ENCODE data around the gene USP7.
"Not testable (repeated sequence)": the region's sequence is repeated elsewhere in the genome, so short reads cannot be mapped to it uniquely, and the experiment has no call there.

The USP7 gene

DNA sequence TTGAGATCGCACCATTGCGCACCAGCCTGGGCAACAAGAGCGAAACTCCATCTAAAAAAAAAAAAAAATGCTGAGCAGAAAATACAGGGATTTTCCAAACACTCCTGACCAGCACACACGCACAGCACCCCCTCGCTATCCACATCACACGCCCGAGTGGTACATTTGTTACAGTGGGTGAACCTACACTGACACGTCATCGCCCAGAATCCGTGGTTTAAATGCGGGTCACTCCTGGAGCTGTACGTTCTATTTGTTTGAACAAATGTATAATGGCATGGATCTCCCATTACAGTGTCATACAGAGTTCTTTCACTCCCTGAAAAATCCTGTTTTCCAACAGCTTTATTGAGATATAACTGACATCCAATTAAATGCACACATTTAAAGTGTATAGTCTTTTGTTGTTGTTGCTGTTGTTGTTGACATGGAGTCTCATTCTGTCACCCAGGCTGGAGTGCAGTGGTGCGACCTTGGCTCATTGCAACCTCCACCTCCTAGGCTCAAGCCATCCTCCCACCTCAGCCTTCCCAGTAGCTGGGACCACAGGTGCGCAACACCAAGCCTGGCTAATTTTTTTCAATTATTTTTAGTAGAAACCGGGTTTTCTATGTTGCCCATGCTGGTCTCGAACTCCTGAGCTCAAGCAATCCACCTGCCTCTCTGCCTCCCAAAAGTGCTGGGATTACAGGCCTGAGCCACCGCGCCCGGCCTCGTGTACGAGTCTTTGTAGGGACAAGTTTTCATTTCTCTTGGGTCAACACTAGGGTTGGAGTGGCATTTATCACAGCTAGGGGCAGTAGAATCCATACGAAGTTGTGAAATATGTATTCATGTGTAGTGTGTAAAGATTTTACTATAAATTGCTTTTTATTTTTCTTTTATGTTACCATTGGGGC lies 90.5 kb downstream of the USP7 start:
- no peak for DNase-seq

DNA sequence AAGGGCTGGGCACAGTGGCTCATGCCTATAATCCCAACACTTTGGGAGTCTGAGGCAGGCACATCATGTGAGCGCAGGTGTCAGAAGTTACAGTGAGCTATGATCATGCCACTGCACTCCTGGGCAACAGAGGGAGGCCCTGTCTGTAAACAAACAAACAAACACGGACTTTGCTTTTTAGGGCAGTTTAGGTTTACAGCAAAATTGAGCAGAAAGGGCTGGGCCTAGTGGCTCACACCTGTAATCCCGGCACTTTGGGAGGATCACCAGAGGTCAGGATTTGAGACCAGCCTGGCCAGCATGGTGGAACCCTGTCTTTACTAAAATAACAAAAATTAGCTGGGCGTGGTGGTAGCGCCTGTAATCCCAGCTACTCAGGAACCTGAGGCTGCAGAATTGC lies 91.6 kb downstream of the USP7 start:
- DNase-seq = no peak

DNA sequence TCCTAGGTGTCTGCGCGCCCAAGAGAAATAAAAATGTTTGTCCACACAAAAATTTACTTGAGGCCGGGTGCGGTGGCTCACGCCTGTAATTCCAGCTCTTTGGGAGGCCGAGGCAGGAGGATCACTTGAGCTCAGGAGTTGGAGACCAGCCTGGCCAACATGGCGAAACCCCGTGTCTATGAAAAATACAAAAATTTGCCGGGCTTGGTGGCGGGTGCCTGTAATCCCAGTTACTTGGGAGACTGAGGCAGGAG lies 93.8 kb downstream of the USP7 start:
- not testable (repeated sequence) for DNase-seq

DNA sequence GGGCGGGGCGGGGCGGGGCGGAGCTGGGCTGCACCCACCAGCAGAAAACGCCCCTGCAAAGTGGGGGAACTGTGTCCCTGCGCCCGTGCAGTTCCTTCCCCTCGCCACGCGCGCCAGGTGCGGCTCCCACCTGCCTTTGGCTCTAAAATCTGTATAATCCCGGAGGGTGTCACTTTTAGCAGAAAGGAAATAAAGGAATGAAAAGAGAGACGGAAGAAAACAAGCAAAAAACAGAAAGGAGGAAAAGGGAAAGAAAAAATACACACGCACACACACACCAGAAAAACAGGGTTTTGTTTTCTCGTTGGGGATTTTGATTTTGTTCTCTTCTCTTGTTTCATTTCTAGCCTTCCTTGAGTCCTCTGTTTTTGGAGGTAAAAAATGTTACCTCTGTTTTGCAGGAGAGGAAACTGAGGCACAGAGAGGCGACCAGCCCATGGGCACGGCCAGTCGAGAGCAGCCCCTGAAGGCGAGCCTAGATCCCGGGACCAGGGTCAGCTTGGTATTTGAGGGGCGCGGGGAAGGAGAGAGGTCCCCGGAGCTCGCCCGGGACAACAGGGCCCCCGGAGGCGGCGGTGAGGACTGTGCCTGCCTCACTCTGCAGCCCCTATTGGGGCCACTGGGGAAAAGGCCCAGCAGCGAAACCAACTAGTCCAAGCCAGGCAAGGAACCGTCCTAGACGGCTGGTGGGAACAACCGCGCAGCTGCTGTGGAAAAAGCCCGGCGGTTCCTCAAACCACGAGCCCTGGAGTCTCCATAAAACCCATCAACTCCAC lies 94.3 kb downstream of the USP7 start:
- no peak for DNase-seq

DNA sequence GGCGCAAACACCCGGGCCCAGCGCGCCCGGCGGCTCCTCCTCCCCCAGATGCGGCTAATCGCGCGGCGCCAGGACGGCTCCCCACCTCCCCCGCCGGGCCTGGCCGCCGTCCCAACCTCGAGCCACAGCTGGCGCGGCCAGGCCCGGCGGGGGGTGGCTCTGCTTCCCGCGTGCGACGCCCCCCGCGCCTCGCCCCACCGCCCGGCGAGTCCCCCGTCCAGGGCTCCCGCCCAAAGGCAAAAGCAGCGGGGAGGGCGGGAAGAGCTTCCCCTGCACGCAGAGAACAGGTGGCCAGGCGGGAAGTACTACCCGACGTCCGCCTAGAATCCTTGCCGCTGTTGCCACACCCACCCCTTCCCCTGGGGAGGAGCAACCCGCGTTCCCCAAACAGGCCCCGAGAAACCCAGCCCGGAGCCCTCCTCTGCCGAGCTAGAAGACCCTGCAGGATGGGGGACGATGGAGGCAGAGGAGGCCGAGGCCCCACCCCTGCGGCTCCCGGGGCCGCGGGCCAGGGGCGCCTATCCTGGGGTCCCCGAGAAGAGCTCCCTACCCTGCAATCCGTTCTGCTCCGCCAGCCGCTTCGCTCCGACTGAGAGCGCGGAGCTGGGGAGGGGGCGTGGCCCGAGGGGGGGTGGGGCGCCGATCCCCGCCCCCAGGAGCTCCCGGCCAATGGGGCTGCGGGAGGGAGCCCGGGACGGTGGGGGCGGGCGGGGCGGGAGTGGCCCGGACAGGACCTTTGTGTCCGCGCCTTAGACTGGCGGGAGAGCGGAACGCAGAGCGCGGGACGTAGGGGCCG lies 95.1 kb downstream of the USP7 start, which contains the start of gene CARHSP1:
Gene CARHSP1 (minus strand): TSS at position 591 of the 796 bp plus-strand sequence. CDS start 9,678 bp downstream, outside the sequence.
- DNase-seq = peak; percentile 73

DNA sequence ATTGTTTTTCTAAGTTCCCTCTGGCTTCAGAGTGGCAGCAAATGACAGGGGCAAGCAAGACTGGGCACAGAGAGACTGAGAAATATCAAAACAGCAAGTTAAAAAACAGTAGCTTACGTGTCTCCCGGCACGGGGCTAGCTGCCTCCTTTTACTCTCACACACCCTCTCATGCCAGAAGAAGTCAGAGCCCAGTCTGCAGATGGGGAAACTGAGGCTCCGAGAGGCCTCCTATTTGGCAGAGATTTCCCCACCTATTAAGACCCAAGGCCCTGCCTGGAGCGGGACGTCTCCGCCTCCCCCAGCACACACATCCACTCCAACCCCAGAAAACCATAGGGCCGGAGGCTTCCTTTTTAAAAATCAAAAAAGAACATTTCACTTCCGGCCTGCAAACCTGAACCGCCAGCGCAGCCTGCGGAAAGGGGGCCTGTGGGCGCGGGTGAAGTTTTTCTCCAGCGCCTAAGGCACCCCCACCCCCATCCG lies 95.7 kb downstream of the USP7 start:
- DNase-seq = no peak

DNA sequence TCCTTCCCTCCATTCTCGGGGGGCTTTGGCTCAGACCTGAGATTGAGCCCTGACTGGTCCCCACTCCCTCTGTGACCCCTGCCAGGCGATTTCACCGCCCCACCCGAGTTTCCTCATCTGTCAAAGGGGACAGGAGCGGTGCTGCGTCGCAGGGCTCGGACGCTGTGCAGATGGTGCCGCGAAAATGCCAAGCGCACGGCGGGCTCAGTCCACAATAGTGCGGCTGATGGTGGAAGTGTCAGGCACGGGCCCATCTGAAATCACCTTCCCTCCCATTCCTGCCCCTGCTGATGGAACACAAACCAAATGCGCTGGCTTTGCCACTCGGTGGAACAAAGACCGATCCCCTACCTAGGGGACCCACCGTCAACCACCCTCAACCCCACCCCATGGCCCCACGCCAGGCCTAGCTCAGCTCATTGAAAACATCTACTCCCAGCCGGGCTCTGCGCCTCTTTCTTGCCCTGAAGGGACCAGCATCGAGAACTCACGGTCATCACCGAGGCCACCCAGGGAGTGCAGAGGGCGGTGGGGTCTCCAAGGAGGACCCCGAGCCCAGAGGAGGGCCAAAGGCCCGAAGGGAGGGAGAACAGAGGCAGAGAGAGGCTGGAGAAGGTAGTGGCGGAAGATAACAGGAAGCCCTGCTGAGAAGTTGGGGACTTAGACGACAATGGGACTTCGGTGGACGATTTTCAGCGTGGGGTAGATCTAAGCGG lies 96.3 kb downstream of the USP7 start:
- DNase-seq = no peak

DNA sequence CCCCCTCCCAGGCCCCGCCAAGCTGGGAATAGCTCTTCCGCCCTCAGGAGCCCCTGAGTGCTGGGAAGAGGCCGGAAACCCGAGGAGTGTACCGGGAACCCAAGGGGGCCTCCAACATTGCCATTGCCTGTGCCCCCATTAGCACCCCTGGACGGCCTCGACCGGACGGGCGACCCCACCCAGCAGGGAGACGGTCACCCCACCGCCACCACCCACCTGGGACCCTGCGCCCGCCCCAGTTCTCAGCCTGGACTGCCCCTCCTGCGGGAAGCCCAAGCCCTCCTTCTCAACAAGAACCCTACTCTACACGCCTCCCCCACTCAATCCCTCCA lies 96.9 kb downstream of the USP7 start:
- no peak for DNase-seq

DNA sequence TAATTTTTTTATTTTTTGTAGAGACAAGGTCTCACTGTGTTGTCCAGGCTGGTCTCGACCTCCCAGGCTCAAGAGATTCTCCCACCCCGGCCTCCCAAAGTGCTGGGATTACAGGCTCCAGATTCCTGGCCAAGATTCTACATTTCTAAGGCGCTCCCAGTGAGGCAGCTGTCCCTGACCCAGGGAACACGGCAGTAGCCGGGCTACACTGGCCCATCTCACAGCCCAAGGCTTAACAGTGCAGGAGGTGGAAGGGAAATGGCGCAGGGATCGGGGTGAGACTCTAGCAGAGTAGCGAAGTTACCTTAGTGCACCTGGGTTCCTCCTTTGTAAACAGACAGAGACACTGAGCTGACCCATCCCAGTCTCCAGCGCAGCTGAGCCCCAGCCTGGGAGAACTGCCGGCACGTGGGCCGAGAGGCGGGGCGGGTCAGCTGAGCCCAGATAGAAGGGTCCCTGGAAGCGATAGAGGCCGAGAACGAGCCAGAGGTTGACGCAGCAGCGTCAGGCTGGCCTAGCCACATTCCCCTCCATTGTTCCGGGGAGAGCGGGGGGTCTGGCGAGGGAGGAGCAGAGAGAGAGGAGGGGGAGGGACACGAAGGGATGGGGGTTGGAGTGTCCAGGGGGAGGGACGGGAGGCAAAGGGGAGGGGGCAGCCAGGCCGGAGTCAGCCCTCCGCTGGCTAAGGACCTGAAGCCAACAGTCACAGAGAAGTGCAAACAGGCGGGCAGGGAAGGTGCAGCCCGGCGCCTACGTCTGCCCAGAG lies 97.4 kb downstream of the USP7 start:
- no peak for DNase-seq

DNA sequence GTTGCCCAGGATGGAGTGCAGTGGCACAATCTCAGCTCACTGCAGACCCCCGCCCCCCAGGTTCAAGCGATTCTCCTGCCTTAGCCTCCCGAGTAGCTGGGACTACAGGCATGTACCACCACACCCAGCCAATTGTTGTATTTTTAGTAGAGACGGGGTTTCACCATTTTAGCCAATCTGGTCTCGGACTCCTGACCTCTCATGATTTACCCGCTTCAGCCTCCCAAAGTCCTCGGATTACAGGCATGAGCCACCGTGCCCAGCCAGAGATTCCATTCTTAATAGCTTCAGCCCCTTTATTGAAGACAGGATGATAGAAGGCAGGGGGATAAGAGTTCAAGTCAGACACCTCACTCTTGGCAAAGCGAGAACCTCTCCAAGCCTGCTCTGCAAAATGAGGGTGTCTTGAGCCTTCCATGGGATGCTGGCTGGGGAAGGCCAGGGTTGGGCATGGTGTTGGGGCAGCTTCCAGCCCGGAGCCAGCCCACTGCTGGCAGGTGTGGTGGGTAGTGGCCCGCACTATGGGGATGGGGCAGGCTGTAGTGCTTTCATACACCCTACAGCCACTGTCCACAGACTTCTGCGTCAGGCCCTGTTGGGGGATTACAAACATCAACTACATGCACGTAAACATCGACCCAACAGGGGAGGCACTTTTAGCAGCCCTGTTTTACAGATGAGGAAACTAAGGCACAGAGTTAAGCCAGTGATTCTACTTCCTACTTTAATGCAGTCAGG lies 98.4 kb downstream of the USP7 start:
- no peak for DNase-seq

DNA sequence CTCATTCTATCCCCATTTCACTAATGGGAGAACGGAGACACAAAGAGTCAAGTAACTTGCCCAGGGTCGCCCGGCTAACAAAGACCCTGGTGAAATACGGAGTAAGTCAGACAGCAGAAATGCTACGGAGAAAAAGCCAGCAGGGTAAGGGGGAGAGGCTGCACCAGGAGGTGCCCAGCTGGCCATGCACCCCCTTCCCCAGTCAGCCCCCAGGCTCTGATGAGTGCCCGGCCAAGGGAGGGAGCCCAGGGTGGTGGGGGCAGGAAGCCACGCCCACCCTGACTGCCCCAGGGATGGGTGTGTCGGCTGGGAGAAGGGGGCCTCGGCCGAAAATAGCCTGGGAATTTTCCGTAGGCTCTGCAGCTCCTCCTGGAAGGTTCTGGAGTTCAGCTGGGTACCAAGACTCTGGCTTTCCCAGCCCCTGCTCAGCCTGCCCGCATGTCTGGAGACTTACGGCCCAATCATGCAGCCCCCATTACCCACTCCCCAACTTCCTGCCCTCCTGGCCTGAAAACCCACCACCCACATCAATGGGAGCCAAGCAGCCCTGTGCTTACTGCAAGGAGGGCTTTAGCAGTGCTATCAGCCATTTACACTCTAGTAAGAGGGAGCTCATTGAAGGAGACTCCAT lies 99.1 kb downstream of the USP7 start:
- no peak for DNase-seq

DNA sequence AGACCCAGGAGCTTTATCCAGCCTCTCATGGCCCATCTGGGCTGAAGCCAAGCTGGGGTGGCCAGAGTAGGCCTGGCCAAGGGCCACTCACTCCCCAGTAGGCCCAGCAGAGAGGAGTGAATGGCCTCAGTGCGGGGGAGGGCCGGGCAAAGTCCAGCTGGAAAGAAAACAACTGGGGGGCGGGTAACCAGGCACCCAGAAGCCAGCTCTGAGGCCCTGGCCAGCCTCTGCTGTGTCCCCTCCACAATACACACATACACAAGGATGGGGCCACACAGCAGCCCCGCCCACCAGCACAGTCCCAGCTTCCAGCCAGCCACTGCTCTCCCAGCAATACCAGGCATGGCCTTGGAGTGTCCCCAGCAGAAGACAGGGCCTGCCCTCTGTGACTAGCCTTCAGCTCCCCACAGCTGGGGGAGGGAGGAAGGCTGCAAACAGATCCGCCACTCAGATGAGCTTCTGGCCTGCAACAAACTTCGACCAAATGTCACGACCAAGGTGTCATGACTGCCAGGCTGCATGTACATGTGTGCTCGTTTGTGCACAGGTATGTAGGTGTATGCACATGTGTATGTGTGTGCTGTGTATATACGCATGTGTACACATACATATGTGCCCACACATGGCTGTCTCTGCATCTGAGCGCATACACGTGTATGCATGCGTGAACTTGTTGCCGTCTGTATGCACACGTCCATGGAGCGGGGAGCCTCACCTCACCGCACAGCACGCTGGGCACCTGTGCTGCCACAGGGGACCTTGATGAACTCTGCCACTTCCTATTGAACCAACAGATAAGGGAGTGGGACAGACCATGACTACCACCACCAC lies 99.9 kb downstream of the USP7 start:
- no peak for DNase-seq

DNA sequence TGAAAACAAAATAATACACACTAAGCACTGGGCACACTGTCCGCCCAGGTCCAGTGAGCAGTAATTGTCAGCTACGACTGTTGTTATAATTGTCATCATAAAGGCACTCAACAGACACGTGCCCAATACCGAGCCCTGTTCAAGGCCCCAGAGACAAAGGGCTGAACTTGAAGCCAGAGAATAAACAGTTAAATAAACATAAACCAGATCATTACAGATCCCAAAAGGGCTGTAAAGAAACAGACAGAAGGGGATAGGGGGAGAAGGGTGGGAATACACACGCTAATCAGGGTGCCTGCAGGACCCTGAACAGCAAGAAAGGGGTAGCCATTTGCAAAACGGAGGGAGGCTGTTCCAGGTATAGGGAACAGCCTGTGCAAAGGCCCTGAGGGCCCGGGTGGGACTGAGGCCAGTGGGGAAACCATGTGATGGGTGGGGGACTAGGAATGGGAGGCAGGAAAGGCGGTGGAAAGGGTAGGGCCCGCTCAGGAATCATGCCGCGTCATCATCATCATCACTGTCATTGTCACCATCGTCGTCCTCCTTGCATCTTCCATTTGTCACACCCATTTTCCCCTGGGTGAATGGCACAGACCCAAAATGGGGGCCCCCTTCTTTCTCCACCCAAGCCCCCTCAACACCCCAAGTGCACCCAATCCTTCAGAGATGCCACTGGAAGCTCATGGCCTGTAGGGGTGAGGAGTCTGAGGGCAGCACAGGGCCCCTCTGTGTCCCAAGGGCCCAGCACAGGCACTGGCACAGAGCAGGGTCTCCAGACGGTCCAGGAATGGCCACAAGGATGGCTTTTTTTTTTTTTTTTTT lies 101.2 kb downstream of the USP7 start:
- DNase-seq = no peak

DNA sequence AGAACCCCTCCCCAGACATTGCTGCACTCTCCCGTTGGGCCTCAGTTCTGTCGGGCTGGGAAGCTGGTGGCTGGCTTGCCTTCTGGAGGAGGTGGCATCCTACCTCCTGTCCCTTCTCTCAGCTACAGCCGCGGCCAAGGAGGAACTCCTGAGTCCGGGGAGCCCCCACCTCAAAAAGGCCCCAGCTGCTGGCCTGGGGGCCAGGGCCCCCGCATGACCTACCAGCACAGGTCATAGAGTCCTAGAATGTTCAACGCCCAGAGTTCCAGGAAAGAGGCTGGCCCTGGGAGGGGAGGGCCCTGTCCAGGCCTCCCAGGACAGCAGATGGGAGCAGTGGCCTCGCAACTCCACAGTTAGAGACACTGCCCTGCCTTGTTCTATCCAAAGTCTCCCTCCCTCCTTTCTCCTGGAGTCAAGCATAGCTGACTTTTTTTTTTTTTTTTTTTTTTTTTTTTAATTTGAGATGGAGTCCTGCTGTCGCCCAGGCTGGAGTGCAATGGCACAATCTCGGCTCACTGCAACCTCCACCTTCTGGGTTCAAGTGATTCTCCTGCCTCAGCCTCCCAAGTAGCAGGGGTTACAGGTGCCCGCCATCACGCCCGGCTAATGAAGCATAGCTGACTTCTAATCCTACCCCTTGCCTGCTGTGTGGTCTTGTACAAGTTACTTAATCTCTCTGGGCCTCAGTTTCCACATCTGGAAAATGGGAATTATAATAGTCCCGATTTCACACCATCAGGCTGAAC lies 102.0 kb downstream of the USP7 start:
- no peak for DNase-seq

DNA sequence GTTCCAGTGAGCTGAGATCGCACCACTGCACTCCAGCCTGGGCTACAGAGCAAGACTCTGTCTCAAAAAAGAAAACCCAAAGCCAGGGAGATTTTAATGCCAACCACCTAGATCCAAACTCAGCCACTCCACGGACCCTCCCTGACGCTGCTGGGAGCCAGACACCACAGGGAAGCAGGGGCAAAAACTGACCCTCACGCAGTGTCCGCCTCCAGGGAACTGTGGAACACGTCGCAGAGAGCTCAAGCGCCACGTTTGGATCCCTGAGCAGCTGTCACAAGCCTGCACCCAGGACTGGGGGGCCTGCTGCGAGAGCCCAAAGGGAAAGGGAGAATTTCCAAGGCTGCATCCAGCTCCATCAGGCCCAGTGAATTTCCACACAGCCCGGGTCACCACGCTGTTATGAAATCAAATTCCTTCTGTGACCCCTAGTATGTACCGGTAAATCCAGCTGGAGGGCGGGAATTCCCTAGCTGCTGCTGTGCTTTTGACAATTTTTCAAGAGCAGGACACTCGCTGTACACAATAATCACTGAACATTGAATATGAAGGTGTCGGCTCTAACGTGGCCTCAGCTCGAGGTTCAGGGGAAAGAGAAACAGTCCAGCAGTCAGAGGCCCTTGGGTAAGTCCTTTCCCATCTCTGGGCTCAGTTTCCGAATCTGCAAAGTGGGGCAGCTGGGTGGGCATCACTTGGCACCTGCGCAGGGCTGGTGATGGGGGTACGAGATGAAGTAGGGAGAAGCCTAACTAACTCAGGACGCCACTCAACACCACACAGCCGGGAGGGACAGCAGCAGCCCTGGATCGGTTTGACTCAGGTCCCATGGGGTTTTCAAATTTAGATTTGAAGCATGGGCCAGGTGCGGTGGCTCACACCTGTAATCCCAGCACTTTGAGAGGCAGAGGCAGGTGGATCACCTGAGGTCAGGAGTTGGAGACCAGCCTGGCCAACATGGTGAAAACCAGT lies 103.5 kb downstream of the USP7 start:
- no peak for DNase-seq

DNA sequence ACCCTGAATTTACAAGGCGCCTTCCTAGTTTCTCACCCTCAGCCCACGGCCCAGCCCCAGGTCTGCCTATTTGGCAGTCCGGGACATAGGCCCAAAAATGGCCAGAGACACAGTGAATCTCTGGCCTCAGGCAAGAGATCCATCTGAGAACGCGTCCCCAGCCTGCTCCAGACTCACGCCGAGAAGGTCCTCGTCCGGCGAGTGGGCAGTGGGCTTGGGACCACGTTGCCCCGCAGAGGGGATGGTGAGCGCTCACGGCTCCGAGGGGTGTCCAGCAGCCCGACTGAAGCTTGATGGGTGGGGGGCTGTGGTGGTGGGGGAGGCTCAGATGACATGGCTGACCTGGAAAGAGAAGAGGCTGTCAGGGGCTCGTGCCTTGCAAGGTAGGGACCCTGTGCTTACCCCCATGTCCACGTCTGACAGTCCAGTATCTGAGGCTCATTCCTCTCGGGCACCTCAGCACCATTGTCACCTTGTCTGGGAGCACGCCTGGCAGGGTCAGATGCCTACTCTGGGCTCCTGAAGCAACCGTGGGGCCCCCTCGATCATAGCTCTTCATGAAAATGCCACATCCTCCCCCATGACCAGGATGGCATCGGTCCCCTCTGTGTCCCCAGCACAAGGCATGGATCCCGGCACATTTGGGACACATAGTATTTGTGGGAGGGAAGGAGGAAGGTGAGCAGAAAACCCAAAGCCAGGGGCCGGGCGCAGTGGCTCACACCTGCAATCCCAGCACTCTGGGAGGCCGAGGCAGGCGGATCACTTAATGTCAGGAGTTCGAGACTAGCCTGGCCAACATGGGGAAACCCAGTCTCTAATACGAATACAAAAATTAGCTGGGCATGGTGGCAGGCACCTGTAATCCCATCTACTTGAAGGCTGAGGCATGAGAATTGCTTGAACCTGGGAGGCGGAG lies 104.5 kb downstream of the USP7 start:
- DNase-seq = no peak
